Measurements from ENCODE around the gene HSPB8.

DNA sequence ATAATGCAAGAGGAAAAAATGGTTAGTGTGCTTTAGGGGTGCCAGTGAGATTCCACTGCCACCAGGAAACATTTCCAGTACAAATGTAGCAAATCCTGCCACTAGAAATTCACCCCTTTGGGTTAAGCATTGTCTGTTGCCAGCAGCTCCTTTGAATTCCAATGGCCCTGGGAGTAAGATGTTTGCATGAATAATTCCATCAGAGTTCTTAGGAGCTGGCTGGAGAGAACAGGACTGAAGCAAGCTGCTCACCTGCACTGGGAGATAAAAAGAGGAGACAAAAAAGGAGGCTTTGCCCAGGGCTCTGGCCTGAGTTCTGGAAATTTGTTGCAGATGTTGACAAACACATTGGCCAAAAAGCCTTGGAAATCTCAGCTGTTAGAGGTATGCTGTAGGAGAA is 57.6 kb downstream of the HSPB8 start:
- TF ChIP-seq, protein P1, sequence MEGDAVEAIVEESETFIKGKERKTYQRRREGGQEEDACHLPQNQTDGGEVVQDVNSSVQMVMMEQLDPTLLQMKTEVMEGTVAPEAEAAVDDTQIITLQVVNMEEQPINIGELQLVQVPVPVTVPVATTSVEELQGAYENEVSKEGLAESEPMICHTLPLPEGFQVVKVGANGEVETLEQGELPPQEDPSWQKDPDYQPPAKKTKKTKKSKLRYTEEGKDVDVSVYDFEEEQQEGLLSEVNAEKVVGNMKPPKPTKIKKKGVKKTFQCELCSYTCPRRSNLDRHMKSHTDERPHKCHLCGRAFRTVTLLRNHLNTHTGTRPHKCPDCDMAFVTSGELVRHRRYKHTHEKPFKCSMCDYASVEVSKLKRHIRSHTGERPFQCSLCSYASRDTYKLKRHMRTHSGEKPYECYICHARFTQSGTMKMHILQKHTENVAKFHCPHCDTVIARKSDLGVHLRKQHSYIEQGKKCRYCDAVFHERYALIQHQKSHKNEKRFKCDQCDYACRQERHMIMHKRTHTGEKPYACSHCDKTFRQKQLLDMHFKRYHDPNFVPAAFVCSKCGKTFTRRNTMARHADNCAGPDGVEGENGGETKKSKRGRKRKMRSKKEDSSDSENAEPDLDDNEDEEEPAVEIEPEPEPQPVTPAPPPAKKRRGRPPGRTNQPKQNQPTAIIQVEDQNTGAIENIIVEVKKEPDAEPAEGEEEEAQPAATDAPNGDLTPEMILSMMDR (IDR thresholded peaks at IDR 0.05) = no peak
- TF ChIP-seq POLR2A (IDR thresholded peaks at IDR 0.05) = no peak

Measured in body of pancreas (tissue), 4 donors.